ENCODE measurements around the gene TCF12.
"Not testable (repeated sequence)": the region's sequence is repeated elsewhere in the genome, so short reads cannot be mapped to it uniquely, and the experiment has no call there.

The TCF12 gene

GRCh38 chr15:56996746-56997470 lies 78.5 kb downstream of the TCF12 start:
- TF ChIP-seq, protein P1, sequence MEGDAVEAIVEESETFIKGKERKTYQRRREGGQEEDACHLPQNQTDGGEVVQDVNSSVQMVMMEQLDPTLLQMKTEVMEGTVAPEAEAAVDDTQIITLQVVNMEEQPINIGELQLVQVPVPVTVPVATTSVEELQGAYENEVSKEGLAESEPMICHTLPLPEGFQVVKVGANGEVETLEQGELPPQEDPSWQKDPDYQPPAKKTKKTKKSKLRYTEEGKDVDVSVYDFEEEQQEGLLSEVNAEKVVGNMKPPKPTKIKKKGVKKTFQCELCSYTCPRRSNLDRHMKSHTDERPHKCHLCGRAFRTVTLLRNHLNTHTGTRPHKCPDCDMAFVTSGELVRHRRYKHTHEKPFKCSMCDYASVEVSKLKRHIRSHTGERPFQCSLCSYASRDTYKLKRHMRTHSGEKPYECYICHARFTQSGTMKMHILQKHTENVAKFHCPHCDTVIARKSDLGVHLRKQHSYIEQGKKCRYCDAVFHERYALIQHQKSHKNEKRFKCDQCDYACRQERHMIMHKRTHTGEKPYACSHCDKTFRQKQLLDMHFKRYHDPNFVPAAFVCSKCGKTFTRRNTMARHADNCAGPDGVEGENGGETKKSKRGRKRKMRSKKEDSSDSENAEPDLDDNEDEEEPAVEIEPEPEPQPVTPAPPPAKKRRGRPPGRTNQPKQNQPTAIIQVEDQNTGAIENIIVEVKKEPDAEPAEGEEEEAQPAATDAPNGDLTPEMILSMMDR (IDR thresholded peaks at IDR 0.05; ENCODE audit: low read depth, low read length, missing control alignments): no peak
- DNase-seq (ENCODE audit: extremely low read depth, low read depth): no peak
- H3K4me3 ChIP-seq (replicated peaks; ENCODE audit: low read depth, low read length): no peak overlapping the region

DNA sequence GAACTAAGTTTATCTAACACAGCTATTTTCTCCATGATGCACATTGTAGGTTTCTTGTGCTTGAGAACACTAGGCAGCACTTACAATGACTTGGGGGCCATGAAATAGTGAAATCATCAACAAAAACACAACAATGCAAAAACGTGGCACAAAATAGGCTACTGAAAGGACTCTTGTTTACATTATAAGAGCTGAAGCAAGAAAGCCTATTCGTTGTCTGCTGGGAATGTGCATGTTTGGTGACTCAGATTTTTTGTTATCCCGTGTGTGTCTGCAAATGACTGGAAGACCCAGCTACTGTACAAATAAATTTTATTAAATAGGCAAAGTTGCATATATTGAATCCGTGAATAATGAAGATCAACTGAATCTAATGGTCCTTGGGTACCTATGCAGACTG lies 85.0 kb downstream of the TCF12 start:
- TF ChIP-seq, protein P1 (IDR thresholded peaks at IDR 0.05; ENCODE audit: low read depth, low read length, missing control alignments): no peak

DNA sequence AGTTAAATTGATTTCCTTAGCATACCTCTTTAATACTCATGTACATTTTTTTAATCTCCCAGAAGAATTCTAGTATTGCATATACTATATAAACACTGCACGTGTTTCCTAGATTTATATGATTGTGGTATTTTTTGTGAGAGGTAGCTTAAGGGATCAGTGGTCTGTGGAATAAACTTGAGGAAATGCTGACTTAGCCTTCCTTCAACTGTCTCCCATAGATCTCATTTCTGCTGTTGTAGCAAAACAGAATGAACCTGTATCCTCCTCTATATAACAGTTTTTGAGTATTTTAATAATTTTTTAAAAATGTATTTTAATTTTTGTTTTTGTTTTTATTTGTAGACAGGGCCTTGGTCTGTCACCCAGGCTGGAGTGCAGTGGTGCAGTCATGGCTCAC lies 86.8 kb downstream of the TCF12 start:
- TF ChIP-seq, protein P1 (IDR thresholded peaks at IDR 0.05; ENCODE audit: low read depth, low read length, missing control alignments): no peak
- no peak for DNase-seq (ENCODE audit: extremely low read depth, low read depth)
- H3K4me3 ChIP-seq (replicated peaks; ENCODE audit: low read depth, low read length): no peak overlapping the region

More for the DNA sequence above, 85.0 kb downstream of the TCF12 start:
- no peak overlapping the region for H3K4me3 ChIP-seq (replicated peaks; ENCODE audit: low read depth, low read length)
- no peak for DNase-seq (ENCODE audit: extremely low read depth, low read depth)

DNA sequence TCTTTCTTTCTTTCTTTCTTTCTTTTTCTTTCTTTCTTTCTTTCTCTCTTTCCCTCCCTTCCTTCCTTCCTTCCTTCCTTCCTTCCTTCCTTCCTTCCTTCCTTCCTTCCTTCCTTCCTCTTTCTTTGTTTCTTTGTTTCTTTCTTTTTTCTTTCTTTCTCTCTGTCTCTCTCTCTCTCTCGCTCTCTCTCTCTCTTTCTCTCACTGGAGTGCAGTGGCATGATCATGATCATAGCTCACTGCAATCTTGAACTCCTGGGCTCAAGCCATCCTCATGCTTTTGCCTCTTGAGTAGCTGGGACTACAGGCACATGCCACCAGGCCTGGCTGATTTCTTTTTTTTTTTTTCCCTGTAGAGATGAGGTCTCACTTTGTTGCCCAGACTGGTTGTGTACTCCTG lies 89.4 kb downstream of the TCF12 start:
- H3K4me3 ChIP-seq (replicated peaks; ENCODE audit: low read depth, low read length); DNase-seq (ENCODE audit: extremely low read depth, low read depth): not testable (repeated sequence)

GRCh38 chr15:57010724-57011123 lies 92.3 kb downstream of the TCF12 start:
- no peak overlapping the region for H3K4me3 ChIP-seq (replicated peaks; ENCODE audit: low read depth, low read length)
- DNase-seq (ENCODE audit: extremely low read depth, low read depth): no peak
- TF ChIP-seq, protein P1 (IDR thresholded peaks at IDR 0.05; ENCODE audit: low read depth, low read length, missing control alignments): no peak

- H3K4me3 ChIP-seq (replicated peaks; ENCODE audit: low read depth, low read length): no peak overlapping the region
- DNase-seq (ENCODE audit: extremely low read depth, low read depth): no peak
- TF ChIP-seq, protein P1 (IDR thresholded peaks at IDR 0.05; ENCODE audit: low read depth, low read length, missing control alignments): no peak
Measured at GRCh38 chr15:57012556-57012955, 94.1 kb downstream of the TCF12 start.

GRCh38 chr15:57014896-57015295 lies 96.5 kb downstream of the TCF12 start:
- H3K4me3 ChIP-seq (replicated peaks; ENCODE audit: low read depth, low read length); DNase-seq (ENCODE audit: extremely low read depth, low read depth): not testable (repeated sequence)

GRCh38 chr15:57015360-57015759 lies 96.9 kb downstream of the TCF12 start:
- TF ChIP-seq, protein P1 (IDR thresholded peaks at IDR 0.05; ENCODE audit: low read depth, low read length, missing control alignments): no peak
- no peak overlapping the region for H3K4me3 ChIP-seq (replicated peaks; ENCODE audit: low read depth, low read length)
- DNase-seq (ENCODE audit: extremely low read depth, low read depth): no peak

Data from HFF-Myc (cell line).